ENCODE data around the gene STIM2.

DNA sequence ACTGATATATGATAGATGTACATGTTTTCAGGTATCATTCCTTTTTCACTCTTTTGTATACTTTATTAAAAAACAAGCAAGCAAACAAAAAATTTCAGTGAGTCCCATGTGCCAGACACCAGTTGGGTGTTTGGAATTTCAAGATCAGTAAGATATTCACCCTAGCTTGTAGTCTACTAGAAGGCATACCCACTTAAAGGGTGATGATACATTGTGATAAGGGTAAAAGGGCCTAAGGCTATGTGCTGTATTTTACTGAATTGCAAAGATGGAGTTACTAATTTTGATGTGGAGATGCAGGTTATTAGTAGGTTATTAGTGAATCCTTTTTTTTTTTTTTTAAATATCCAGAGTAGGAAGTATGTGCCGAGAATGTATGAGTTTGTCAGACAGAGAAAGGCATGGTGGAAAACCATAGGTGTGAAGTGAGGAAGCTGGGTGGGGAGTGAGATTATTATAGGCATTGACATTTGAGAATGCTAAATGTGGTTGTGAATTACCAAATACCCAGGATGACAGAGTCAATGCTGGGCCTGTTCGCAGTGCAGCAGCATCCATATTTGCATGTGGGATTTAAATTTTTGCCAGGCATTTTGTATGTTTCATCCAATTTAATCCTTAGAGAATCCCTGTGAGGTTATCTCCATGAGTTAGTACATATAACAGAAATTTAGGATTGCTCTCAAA lies 10.1 kb downstream of the STIM2 start:
- TF ChIP-seq, protein P1, sequence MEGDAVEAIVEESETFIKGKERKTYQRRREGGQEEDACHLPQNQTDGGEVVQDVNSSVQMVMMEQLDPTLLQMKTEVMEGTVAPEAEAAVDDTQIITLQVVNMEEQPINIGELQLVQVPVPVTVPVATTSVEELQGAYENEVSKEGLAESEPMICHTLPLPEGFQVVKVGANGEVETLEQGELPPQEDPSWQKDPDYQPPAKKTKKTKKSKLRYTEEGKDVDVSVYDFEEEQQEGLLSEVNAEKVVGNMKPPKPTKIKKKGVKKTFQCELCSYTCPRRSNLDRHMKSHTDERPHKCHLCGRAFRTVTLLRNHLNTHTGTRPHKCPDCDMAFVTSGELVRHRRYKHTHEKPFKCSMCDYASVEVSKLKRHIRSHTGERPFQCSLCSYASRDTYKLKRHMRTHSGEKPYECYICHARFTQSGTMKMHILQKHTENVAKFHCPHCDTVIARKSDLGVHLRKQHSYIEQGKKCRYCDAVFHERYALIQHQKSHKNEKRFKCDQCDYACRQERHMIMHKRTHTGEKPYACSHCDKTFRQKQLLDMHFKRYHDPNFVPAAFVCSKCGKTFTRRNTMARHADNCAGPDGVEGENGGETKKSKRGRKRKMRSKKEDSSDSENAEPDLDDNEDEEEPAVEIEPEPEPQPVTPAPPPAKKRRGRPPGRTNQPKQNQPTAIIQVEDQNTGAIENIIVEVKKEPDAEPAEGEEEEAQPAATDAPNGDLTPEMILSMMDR (conservative IDR thresholded peaks at IDR 0.05 in 1 of 2, IDR thresholded peaks at IDR 0.05 in 1 of 2; ENCODE audit: low read depth in 1 of 2, low read length in 2 of 2) = no peak
- TF ChIP-seq EZH2 (IDR thresholded peaks at IDR 0.05; ENCODE audit: low read length, missing control alignments) = no peak
